K562 (cell line): ENCODE data around the gene LGSN.

Experiments
- ARID3B ChIP-seq: fragments of 250-450 bp; sonication (Bioruptor Pico); IDR thresholded peaks from 2 replicates; pipeline ENCODE4 v1.4.0; 2020; ENCODE audit warnings: borderline replicate concordance
- ATF7 ChIP-seq: fragments of 450-650 bp; IDR thresholded peaks from 2 replicates; pipeline ENCODE4 v1.7.1; 2014; ENCODE audit warnings: mild to moderate bottlenecking, moderate library complexity
- CTBP1 ChIP-seq: fragments of 450-650 bp; IDR thresholded peaks from 2 replicates; pipeline ENCODE4 v1.6.1; 2016; ENCODE audit warnings: borderline replicate concordance
- JUNB ChIP-seq: fragments of 450-650 bp; formaldehyde crosslinking; conservative IDR thresholded peaks from 2 replicates; pipeline ENCODE4 v1.4.0; 2020; ENCODE audit warnings: mild to moderate bottlenecking
- MBD1 ChIP-seq: fragments of 250-450 bp; sonication (Bioruptor Pico); IDR thresholded peaks from 2 replicates; pipeline ENCODE4 v1.8.0; 2022; ENCODE audit warnings: inconsistent platforms
- NR3C1 ChIP-seq: sonication (generic); formaldehyde crosslinking; IDR thresholded peaks from 2 replicates; pipeline ENCODE4 v1.8.1; 2022; ENCODE audit warnings: missing genetic modification reagents
- REST ChIP-seq, 2 experiments: fragments of 450-650 bp; formaldehyde crosslinking in 1 of 2; IDR thresholded peaks; 2 replicates each; pipeline versions ENCODE4 v1.4.0 to v1.6.1; 2014 to 2020; ENCODE audit warnings: mild to moderate bottlenecking in 2 of 2, borderline replicate concordance in 1 of 2, low read depth in 1 of 2
- SP1 ChIP-seq: sonication (generic); formaldehyde crosslinking; IDR thresholded peaks from 2 replicates; pipeline ENCODE4 v1.8.1; 2022; ENCODE audit warnings: mild to moderate bottlenecking, missing genetic modification reagents
- ZFX ChIP-seq: sonication (generic); formaldehyde crosslinking; IDR thresholded peaks from 2 replicates; pipeline ENCODE4 v1.8.0; 2022; ENCODE audit warnings: mild to moderate bottlenecking, missing genetic modification reagents, moderate library complexity

- no peak for TF ChIP-seq NR3C1 (CRISPR knock-in tag)
- no peak for TF ChIP-seq ARID3B (CRISPR knock-in tag)
- TF ChIP-seq MBD1 (CRISPR knock-in tag), result no peak
- TF ChIP-seq CTBP1, result no peak
- TF ChIP-seq JUNB, result no peak
- TF ChIP-seq REST (IDR thresholded peaks at IDR 0.05; ENCODE audit: borderline replicate concordance), result no peak
- TF ChIP-seq REST (CRISPR knock-in tag; IDR thresholded peaks at IDR 0.05; ENCODE audit: low read depth), result no peak
- TF ChIP-seq ATF7, result no peak
- no peak for TF ChIP-seq ZFX (CRISPR knock-in tag)
- no peak for TF ChIP-seq SP1
Measured at GRCh38 chr6:63368347-63368746, 48.6 kb upstream of the LGSN start.
